Trophoblast cell (in vitro differentiated cells and primary cell): ENCODE data around the gene SRPK3.

ENCODE experiments used
- DNase-seq, 2 donors: peaks; one replicate each; pipeline ENCODE4 v3.0.0-alpha.2; 2016
- H2AFZ ChIP-seq: 2 replicates; pipeline ENCODE4 v1.6.1; 2013; ENCODE audit warnings: low read length, moderate library complexity, mild to moderate bottlenecking; ENCODE audit not compliant: insufficient read depth, poor library complexity
- H2AK5ac ChIP-seq: 2 replicates; pipeline ENCODE4 v1.6.1; 2013; ENCODE audit warnings: mild to moderate bottlenecking, low read length
- H2BK120ac ChIP-seq: 2 replicates; pipeline ENCODE4 v1.6.1; 2013; ENCODE audit warnings: low read length, mild to moderate bottlenecking, moderate library complexity; ENCODE audit not compliant: insufficient read depth, poor library complexity
- H2BK12ac ChIP-seq: 2 replicates; pipeline ENCODE4 v1.6.1; 2013; ENCODE audit warnings: mild to moderate bottlenecking, low read length, moderate library complexity
- H2BK5ac ChIP-seq: 2 replicates; pipeline ENCODE4 v1.6.1; 2013; ENCODE audit warnings: low read length, low read depth, moderate library complexity, mild to moderate bottlenecking; ENCODE audit not compliant: poor library complexity
- H3K14ac ChIP-seq: 2 replicates; pipeline ENCODE4 v1.6.1; 2013; ENCODE audit warnings: mild to moderate bottlenecking, low read length
- H3K18ac ChIP-seq: 2 replicates; pipeline ENCODE4 v1.6.1; 2013; ENCODE audit warnings: mild to moderate bottlenecking, low read length
- H3K23ac ChIP-seq: 2 replicates; pipeline ENCODE4 v1.6.1; 2013; ENCODE audit warnings: low read length
- H3K27ac ChIP-seq: 2 replicates; pipeline ENCODE4 v1.5.1; 2013; ENCODE audit warnings: low read depth, mild to moderate bottlenecking, inconsistent platforms, low read length, moderate library complexity
- H3K27me3 ChIP-seq: 2 replicates; pipeline ENCODE4 v1.6.1; 2013; ENCODE audit warnings: inconsistent platforms, mild to moderate bottlenecking, low read length, moderate library complexity; ENCODE audit not compliant: insufficient read depth
- H3K36me3 ChIP-seq, 2 experiments: 1 replicate in 1 of 2; 2 replicates in 1 of 2; pipeline ENCODE4 v1.6.1; 2013; ENCODE audit warnings: low read length in 2 of 2, mild to moderate bottlenecking in 2 of 2, moderate library complexity in 1 of 2; ENCODE audit not compliant: insufficient read depth in 2 of 2, control insufficient read depth in 1 of 2
- H3K4ac ChIP-seq: 2 replicates; pipeline ENCODE4 v1.6.1; 2013; ENCODE audit warnings: low read depth, mild to moderate bottlenecking, low read length, moderate library complexity
- H3K4me1 ChIP-seq, 2 experiments: 1 replicate in 1 of 2; 2 replicates in 1 of 2; pipeline ENCODE4 v1.6.1; 2013; ENCODE audit warnings: low read length in 2 of 2, mild to moderate bottlenecking in 2 of 2, moderate library complexity in 1 of 2; ENCODE audit not compliant: insufficient read depth in 2 of 2, control insufficient read depth in 1 of 2
- H3K4me2 ChIP-seq: 2 replicates; pipeline ENCODE4 v1.6.1; 2013; ENCODE audit warnings: inconsistent platforms, mild to moderate bottlenecking, low read length, moderate library complexity
- H3K4me3 ChIP-seq: 2 replicates; pipeline ENCODE4 v1.5.1; 2013; ENCODE audit warnings: mild to moderate bottlenecking, low read depth, low read length, inconsistent platforms
- H3K79me1 ChIP-seq: one replicate; pipeline ENCODE4 v1.6.1; 2013; ENCODE audit warnings: low read length
- H3K79me2 ChIP-seq: 2 replicates; pipeline ENCODE4 v1.6.1; 2013; ENCODE audit warnings: low read length, mild to moderate bottlenecking; ENCODE audit not compliant: control insufficient read depth, insufficient read depth, poor library complexity
- H3K9ac ChIP-seq: 2 replicates; pipeline ENCODE4 v1.6.1; 2013; ENCODE audit warnings: mild to moderate bottlenecking, low read length
- H3K9me3 ChIP-seq: 2 replicates; pipeline ENCODE4 v1.6.1; 2013; ENCODE audit warnings: low read depth, mild to moderate bottlenecking, control low read depth, inconsistent platforms, low read length; ENCODE audit not compliant: insufficient read depth
- H4K12ac ChIP-seq: 2 replicates; pipeline ENCODE4 v1.6.1; 2013; ENCODE audit warnings: low read depth, mild to moderate bottlenecking, low read length, moderate library complexity
- H4K8ac ChIP-seq: 2 replicates; pipeline ENCODE4 v1.6.1; 2013; ENCODE audit warnings: low read depth, mild to moderate bottlenecking, low read length, moderate library complexity
- H4K91ac ChIP-seq: one replicate; pipeline ENCODE4 v1.6.1; 2013; ENCODE audit warnings: low read depth, mild to moderate bottlenecking, low read length, moderate library complexity
- WGBS: extraction: QIAGEN DNeasy Blood & Tissue Kit; methylation state at CpG from one replicate; pipeline ENCODE4 v1.1.7; 2013; ENCODE audit warnings: missing lambda C conversion rate; ENCODE audit not compliant: insufficient read length, insufficient coverage; ENCODE audit errors: extremely low coverage; 5-methylcytosine and 5-hydroxymethylcytosine counted together

SRPK3 gene

GRCh38 chrX:153771415-153772315, 9.2 kb upstream of the SRPK3 start:
- Histone ChIP-seq H3K18ac (no peak overlapping the region), H3K4ac (no peak overlapping the region), H3K23ac (no peak overlapping the region), H3K4me1 (no peaks in the 10 kb centered on the region), H3K9me3 (peaks cover 3% of the 10 kb centered on the region), H3K14ac (no peak overlapping the region), H3K27me3 (no peaks in the 10 kb centered on the region), H2BK12ac (no peak overlapping the region), H3K4me2 (no peak overlapping the region), H4K8ac (no peak overlapping the region), H3K9ac (no peak overlapping the region), H2AFZ (no peak overlapping the region), H4K12ac (no peak overlapping the region), H2BK120ac (no peak overlapping the region), H2AK5ac (no peak overlapping the region), H3K4me3 (no peak overlapping the region), H4K91ac (no peak overlapping the region), H3K79me1 (no peaks in the 10 kb centered on the region), H3K36me3 (no peaks in the 10 kb centered on the region), H3K27ac (no peak overlapping the region), H3K79me2 (no peaks in the 10 kb centered on the region), H2BK5ac (no peak overlapping the region)
- no CpG with 5 or more reads among the region's 37 CpGs for WGBS
- DNase-seq = no peak

DNA sequence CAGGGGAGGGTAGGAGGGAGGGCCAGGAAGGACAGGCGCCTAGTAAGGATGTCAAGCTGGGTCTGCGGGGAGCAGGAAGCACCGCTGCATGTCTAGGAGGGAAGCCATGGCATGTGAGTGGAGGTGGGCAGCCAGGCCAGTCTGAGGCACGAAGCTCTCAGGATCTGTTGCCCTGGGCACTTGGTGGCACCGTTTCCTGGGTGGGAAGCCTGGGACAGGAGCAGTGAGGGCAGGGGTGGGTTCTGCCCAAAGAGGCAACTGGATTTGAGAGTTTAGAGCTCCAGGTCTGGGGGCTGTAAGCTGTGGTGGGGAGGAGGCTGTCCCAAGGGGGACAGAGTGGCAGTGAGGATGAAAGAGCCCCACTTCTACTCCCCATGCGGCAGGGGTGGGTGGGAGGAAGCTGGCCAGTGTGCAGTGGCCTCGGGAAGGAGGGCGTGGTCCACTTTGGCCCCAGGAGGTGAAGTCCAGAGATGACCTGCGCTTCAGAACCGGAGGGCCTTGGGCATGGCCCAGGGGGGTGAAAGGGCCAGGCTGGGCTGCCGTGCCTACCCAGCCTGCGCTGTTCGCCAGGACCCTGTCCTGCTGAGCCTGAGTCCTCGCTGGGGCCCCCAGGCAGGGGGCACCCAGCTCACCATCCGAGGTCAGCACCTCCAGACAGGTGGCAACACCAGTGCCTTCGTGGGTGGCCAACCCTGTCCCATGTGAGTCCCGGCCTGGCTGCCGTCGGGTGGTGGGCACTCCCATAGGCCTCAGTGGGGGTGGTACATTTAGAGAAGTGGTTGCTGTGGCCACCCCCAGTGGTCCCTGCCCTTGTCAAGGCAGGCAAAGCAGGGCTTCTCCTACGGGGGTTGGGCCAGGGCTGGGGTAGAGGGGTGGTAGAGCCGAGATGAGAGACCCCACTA, 8.3 kb upstream of the SRPK3 start:
- no peak overlapping the region for H2AFZ ChIP-seq
- H2BK120ac ChIP-seq = no peak overlapping the region
- H3K23ac ChIP-seq = no peak overlapping the region
- no peaks in the 10 kb centered on the region for H3K79me2 ChIP-seq
- WGBS = no CpG with 5 or more reads among the region's 21 CpGs
- no peaks in the 10 kb centered on the region for H3K79me1 ChIP-seq
- H2AK5ac ChIP-seq = no peak overlapping the region
- no peak overlapping the region for H4K12ac ChIP-seq
- H3K4me1 ChIP-seq = no peaks in the 10 kb centered on the region
- no peak overlapping the region for H3K27ac ChIP-seq
- H4K8ac ChIP-seq = no peak overlapping the region
- H3K27me3 ChIP-seq = no peaks in the 10 kb centered on the region
- no peak overlapping the region for H2BK12ac ChIP-seq
- H4K91ac ChIP-seq = no peak overlapping the region
- no peak overlapping the region for H3K4me3 ChIP-seq
- no peak overlapping the region for H2BK5ac ChIP-seq
- no peak overlapping the region for H3K9ac ChIP-seq
- no peak overlapping the region for H3K14ac ChIP-seq
- H3K4ac ChIP-seq = no peak overlapping the region
- no peak for DNase-seq
- no peaks in the 10 kb centered on the region for H3K36me3 ChIP-seq
- peaks cover 3% of the 10 kb centered on the region for H3K9me3 ChIP-seq
- H3K4me2 ChIP-seq = no peak overlapping the region
- H3K18ac ChIP-seq = no peak overlapping the region

DNA sequence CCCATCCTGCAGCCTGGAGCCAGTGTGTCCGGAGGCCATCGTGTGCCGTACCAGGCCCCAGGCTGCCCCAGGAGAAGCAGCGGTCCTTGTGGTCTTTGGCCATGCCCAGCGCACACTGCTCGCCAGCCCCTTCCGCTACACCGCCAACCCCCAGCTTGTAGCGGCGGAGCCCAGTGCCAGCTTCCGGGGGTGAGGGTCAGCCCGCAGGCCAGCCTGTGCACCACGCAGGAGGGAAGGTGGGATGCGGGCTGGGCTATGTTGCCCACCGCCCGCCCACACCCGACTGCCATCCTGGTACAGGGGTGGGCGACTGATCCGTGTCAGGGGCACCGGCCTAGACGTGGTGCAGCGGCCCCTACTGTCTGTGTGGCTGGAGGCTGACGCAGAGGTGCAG, 7.6 kb upstream of the SRPK3 start:
- Histone ChIP-seq H3K9me3 (peaks cover 3% of the 10 kb centered on the region), H3K36me3 (no peaks in the 10 kb centered on the region), H4K8ac (no peak overlapping the region), H2BK5ac (no peak overlapping the region), H2AFZ (no peak overlapping the region), H3K4ac (no peak overlapping the region), H3K27ac (no peak overlapping the region), H3K18ac (no peak overlapping the region), H3K79me1 (no peaks in the 10 kb centered on the region), H3K23ac (no peak overlapping the region), H2AK5ac (no peak overlapping the region), H2BK120ac (no peak overlapping the region), H2BK12ac (no peak overlapping the region), H3K14ac (no peak overlapping the region), H3K4me1 (no peaks in the 10 kb centered on the region), H3K27me3 (no peaks in the 10 kb centered on the region), H4K91ac (no peak overlapping the region), H3K9ac (no peak overlapping the region), H4K12ac (no peak overlapping the region), H3K4me2 (no peak overlapping the region), H3K4me3 (no peak overlapping the region), H3K79me2 (no peaks in the 10 kb centered on the region)
- no peak for DNase-seq
- WGBS = no CpG with 5 or more reads among the region's 23 CpGs

DNA sequence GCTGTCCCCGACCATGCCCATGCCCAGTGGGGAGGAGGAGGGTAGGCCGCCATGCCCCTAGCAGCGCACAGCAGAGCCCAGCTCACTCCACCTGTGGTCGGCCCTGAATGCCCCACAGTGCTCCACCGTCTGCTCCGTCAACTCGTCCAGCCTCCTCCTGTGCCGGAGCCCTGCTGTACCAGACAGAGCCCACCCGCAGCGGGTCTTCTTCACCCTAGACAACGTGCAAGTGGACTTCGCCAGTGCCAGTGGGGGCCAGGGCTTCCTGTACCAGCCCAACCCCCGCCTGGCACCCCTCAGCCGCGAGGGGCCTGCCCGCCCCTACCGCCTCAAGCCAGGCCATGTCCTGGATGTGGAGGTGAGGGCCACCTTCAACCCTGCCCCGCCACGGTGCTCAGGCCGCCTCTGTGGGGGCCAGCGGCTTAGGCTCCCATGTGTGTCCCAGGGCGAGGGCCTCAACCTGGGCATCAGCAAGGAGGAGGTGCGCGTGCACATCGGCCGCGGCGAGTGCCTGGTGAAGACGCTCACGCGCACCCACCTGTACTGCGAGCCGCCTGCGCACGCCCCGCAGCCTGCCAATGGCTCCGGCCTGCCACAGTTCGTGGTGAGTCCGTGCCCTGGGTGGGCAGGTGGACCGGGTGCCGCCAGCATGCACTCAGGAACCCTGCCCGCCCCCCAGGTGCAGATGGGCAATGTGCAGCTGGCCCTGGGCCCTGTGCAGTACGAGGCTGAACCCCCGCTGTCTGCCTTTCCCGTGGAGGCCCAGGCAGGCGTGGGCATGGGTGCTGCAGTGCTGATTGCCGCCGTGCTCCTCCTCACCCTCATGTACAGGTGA, 6.9 kb upstream of the SRPK3 start:
- H3K4me2 ChIP-seq = no peak overlapping the region
- H2BK120ac ChIP-seq = no peak overlapping the region
- no CpG with 5 or more reads among the region's 48 CpGs for WGBS
- no peaks in the 10 kb centered on the region for H3K79me2 ChIP-seq
- H4K12ac ChIP-seq = no peak overlapping the region
- H3K36me3 ChIP-seq = no peaks in the 10 kb centered on the region
- no peak overlapping the region for H2BK5ac ChIP-seq
- H3K9ac ChIP-seq = no peak overlapping the region
- no peak overlapping the region for H3K23ac ChIP-seq
- H2AFZ ChIP-seq = no peak overlapping the region
- H4K8ac ChIP-seq = no peak overlapping the region
- H3K79me1 ChIP-seq = no peaks in the 10 kb centered on the region
- no peak overlapping the region for H3K4ac ChIP-seq
- no peak overlapping the region for H3K18ac ChIP-seq
- no peaks in the 10 kb centered on the region for H3K4me1 ChIP-seq
- no peak overlapping the region for H4K91ac ChIP-seq
- peaks cover 3% of the 10 kb centered on the region for H3K9me3 ChIP-seq
- H2BK12ac ChIP-seq = no peak overlapping the region
- no peak overlapping the region for H2AK5ac ChIP-seq
- no peaks in the 10 kb centered on the region for H3K27me3 ChIP-seq
- DNase-seq = no peak
- H3K27ac ChIP-seq = no peak overlapping the region
- no peak overlapping the region for H3K14ac ChIP-seq
- no peak overlapping the region for H3K4me3 ChIP-seq
